CD1c-positive myeloid dendritic cell (primary cell): ENCODE measurements around the gene CMBL.
"Not testable (repeated sequence)": the region's sequence is repeated elsewhere in the genome, so short reads cannot be mapped to it uniquely, and the experiment has no call there.

Experiments
- DNase-seq: peaks from one replicate; pipeline ENCODE4 v3.0.0-alpha.2; 2016; ENCODE audit errors: extremely low spot score

CMBL gene

DNA sequence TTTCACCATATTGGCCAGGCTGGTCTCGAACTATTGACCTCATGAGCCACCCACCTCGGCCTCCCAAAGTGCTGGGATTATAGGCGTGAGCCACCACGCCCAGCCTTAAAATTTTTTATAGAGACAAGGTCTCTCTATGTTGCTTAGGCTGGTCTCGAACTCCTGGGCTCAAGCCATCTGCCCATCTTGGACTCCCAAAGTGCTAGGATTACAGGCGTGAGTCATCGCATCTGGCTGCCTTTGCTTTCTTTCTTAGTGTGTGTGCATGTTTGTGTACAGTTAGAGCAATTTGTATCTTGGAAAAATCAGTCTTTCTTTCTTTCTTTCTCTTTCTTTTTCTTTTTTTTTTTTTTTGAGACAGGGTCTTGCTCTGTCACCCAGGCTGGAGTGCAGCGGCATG, 22.3 kb downstream of the CMBL start:
- not testable (repeated sequence) for DNase-seq

DNA sequence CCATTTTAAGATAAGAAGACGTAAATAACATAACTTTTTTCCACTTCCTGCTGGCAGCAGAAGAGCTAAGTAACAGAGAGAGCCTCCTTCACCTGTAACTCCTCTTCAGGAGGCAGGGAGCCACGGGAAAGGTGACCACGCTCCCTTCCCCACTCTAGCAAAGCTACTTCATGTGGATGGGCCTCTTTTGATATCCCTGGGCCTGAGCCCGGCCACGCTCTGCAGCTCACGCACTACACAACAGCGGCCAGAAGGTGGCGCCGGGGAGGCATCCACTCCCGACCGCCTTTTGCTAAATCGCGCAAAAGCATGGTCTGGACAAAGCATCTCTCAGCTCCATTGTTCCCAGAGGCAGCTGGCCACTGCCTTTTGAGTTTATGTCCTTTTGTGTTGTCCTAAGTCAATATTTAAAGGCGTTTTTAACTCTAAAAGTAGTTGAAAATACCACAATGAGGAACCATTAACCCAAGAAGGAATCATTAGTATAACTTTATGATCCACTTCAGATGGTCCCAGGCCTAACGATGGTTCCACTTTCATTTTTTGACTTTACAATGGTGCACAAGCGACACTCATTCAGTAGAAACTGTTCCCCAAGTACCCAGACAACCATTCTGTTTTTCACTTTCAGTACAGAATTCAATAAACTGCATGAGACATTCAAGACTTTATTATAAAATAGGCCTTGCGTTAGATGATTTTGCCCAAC, 23.6 kb downstream of the CMBL start:
- DNase-seq: peak; percentile 80

DNA sequence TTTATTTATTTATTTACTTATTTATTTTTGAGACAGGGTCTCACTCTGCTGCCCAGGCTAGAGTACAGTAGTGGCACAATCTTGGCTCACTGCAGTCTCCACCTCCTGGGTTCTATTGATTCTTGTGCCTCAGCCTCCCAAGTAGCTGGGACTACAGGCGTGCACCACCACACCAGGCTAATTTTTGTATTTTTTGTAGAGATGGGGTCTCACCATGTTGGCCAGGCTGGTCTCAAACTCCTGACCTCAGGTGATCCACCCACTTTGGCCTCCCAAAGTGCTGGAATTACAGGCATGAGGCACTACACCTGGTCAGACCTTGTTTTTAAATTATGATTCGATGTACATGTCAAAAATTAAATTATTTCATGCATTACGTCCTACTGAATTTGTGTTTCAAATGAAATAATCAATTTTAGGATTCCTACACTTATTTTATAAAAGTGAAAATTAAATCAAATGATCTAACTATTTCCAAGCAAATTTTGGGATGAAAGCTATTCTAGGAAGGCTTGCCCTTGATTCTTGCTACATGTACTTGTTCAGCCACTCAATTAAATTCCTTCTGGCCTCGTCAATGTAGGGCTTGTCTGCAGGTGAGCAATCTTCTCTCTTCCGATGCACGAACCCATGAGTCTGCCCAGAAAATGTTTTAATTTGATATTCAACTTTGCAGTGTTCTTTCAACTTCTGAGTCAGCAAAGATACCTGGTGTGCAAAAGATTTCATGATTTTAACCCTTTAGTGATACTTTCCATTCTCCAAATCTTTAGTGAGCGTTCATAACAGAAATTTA, 27.6 kb downstream of the CMBL start:
- DNase-seq: no peak

DNA sequence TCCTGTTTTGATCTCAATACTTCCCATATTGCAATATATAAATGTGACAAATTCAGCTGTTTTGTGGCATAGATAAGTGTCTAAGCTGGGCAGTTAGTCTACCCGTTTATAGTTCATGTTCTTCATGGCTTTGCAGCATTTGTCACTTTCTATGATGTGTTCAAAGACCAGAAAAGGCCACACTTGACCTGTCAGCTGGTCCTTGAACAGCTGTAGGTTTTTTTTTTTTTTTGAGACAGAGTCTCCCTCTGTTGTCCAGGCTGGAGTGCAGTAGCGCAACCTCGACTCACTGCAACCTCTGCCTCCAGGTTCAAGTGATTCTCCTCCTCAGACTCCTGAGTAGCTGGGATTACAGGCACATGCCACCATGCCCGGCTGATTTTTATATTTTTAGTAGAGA, 28.4 kb downstream of the CMBL start:
- no peak for DNase-seq

DNA sequence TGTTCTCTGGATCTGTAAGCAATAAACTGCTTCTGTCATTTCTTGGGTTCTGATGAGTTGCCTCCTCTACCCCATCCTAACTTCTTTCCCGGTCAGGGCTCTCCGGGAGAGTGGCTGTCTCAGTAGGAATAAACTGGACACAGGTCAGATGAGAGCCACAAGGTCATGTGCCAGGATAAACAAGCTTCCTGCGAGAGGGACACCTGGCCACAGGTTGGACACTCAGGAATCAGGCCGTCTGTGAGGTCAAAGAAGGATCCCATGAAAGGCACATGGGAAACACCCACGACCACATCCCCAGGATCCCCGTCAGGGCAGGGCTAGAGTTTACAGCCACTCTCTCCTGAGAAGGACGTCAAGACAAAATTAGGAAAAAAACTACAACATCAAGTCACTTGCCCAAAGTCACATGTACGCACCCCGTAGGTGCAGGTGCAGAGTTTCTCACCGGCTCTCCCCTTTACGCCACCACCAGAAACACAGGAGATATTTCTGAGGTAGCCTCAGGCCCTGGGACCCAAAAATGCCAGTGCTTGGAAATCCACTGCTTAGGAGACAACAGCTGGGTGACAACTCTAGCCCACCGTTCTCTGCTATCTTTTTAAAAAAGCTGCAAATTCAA, 28.9 kb downstream of the CMBL start:
- no peak for DNase-seq

DNA sequence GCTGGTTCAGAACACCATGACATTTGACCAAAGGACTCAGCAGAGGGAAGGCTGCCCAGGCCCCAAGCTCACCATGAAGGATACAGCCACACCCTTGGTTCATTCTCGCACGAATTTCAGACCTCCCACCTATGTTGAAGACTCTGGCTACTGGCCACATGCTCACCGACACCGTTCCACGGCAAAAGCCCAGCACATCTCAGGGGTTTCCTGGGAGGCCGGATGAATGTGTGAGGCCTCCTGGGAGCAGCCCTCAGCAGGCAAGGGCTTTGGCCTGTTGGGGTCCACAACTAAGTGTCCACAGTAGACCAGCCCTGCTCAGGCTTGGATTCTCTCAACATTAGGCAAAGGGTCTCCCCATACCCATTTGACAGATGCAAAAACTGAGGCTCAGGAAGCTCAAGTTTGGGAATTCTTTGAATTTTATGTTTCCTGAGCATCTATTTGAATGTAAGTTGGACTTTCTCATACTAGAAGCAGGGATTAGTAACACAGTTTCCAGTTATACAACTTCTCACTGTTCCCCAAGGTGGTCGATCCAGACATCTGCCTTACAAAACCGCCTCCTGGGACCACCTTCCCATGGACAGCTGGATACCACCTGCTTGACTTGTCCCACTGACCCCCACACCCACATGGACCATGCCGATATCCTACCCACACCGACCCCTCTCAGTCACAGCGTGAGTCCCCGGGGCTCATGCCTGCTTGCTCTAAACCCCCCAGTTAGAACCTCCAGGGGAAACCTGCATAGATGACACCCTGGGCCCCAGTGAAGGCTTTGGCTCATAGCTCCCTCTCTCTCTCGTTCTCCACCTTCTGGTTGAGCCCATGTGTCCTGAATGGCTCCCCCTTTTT, 29.7 kb downstream of the CMBL start:
- DNase-seq: no peak

DNA sequence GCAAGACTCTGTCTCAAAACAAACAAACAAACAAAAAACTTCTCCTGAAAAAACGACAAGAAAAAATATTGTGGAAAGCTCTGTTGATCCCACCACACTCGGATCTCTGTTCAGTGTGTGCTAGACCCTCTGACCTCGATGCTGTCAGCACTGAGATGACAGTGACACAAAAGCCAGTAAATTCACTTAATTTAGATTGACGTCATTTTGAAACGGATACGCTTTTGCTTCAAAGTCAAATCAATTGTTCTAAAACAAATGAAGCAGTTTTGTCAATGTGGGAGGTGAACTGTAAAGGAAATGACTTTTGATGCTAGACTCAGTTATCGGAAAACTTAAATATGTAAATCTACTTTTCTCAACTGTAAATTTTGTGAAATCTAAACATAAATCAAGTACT, 31.0 kb downstream of the CMBL start:
- no peak for DNase-seq

DNA sequence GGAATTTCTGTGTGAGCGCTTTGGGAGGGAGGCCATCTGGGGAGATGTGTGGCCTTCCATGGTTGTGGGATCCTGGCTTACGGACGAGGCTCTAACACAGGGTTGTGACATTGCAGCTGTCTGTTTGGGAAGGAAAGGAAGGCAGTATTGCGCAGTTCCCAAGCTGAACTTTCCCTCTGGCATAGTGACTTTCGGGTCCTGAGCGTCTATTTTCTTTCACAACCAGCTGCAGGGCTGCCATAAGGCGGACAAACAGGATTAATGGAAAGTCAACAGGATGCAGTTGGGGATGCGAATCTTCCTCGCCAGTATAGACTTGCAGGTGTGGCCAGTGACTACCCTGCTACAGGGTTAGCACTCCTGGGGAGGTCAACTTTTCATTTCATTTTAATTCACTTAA, 31.7 kb downstream of the CMBL start:
- no peak for DNase-seq

DNA sequence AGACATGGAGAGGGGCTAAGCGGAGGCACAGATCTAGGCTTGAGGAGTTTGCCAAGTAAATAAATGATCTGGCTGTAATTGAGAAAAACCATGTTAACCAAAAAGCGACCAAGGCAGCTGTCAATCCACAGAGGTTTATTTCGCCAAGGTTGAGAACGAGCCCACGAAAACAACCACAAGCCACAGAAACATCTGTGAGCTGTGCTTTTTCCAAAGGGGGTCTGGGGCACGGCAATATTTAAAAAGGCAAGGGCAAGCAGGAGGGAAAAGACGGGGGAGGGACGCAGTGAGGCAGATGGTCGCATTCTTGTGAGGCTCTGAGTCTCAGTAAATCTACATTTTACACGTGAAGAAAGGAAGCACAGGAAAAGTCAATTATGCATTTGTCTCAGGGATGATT, 32.2 kb downstream of the CMBL start:
- DNase-seq: no peak

DNA sequence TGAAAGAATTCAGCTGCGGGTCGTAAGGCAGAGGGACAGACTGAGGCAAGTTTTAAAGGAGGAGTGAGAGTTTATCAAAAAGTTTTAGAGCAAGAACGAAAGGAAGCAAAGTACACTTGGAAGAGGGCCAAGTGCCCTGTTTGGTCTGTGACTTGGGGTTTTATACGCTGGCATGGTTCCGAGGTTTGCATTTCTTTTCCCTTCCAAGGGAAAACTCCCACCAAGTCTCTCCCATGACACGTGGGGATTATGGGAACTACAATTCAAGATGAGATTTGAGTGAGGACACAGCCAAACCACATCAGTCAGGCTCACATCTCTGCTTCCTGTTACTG, 34.9 kb downstream of the CMBL start:
- DNase-seq: not testable (repeated sequence)

DNA sequence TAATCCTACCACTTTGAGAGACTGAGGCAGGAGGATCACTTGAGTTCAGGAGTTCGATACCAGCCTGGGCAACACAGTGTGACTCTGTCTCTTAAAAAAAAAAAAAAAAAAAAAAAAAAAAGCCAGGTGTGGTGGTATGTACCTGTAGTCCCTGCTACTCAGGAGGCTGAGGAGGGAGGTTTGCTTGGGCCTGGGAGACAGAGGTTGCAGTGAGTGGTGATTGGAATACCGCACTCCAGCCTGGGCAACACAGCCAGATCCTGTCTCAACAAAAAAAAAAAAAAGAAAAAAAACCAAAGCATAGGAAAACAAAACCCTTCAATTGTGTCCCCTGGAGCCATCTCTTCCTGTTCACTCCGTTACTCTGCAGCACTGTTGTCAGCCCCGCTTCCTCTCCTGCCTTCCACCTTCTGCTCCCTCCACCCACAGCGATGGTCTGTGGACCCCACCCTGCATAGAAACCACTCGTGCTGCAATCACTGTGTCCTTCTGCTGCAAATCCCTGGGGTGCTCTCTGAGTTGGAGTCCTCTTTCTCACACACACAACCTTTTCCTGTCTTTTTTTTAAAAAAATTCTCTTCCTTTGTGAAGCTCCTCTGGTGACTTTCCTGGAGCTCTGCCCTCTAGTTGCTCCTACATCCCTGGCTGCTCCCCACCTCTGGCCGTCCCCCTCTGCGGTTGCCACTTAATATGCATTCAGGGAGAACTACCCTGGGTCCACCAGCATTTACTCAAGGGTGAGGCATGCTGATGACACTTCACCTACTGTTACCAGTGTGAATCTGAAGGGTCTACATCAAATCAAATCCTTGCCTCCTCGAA, 35.4 kb downstream of the CMBL start:
- DNase-seq: no peak

DNA sequence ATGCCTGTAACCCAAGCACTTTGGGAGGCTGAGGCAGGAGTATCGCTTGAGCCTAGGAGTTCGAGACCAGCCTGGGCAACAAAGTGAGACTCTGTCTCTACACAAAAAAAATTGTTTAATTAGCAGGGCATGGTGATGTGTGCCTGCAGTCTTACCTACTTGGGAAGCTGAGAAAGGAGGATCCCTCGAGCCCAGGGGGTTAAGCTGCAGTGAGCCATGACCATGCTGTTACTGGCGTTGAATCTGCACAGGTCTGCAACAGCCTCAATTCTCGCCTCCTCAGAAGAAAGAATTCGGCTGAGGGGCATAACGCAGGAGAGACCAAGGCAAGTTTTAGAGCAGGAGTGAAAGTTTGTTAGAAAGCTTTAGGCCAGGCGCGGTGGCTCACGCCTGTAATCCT, 39.6 kb downstream of the CMBL start:
- no peak for DNase-seq

DNA sequence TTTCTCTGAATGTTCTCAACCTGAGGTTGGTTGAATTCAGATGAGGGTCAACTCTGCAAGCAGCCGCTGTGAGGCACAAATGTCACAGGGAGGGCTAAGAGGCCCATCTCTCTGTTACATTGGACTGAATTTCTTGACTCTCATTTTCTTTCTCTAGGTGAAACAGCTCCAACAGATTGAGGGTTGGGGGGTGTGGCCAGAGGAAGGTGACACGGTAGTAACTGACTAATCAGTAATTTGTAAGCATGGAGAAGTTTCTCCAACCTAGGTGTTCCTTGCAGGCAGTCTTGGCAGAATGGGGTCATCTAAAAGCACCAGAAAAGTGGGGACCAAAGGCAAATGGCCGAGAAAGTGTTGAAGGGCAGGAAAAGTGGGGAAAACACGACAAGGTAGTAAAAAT, 40.9 kb downstream of the CMBL start:
- no peak for DNase-seq

DNA sequence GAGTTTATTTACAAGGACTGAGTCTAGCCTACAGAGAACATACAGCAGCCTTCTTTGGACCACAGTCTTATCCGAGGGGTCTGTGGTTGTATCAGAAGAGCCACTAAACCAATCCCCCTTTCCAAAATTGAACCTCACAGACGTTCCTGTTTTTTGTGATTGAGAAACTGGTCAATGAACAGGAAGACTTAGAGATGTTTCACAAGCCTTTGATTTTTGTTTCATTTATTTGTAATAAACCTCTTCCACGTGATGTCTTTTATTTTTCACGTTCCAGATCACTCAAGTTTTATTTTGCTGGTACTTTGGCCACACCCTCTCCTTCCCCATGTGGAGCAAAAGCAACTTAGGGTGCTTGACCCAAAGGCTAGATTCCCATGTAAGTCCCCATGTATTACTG, 41.6 kb downstream of the CMBL start:
- DNase-seq: no peak

DNA sequence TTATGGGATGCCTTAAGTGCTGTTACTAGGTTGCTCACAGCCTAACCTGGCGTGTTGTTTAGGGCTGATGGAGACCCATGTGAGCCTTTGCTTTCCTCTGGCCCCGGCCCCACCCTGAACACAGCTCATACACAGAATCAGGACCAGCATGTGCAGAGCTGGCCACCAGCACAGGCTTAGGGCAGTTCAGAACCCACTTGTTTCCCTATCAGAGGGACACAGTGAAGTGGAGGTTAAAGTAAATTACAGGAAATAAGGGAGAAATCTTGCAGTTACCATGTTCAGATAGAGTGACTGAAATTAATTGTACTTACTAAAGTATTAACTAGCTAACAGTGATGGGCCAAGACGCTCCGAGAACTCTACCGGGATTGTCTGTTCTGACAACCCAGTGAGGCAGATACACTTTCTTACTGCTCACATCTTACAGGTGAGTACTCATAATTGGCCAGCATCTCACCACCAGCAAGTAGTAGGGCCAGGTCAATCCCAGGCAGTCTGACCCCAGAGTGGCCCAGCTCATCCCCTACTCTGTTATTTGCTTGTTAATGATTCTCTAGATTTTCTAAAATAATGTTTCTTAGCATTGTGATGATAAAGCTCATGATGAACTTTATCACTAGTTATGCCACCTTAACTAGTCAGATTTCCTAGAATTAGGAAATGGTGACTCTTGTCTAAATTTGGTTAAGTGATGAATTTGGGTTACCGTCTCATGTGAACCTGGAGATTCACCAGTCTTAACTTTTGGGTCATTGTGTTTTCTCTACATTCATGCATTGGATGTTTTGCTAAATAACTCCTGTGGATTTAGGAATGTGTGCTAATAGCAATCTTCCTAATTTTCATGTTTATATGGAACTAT, 42.2 kb downstream of the CMBL start:
- no peak for DNase-seq

DNA sequence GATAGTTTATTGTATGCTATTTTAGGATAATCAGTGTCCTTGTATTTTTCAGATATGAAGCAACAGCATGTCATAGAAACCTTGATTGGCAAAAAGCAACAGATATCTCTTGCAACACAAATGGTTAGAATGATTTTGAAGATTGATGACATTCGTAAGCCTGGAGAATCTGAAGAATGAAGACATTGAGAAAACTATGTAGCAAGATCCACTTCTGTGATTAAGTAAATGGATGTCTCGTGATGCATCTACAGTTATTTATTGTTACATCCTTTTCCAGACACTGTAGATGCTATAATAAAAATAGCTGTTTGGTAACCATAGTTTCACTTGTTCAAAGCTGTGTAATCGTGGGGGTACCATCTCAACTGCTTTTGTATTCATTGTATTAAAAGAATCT, 43.1 kb downstream of the CMBL start:
- no peak for DNase-seq

DNA sequence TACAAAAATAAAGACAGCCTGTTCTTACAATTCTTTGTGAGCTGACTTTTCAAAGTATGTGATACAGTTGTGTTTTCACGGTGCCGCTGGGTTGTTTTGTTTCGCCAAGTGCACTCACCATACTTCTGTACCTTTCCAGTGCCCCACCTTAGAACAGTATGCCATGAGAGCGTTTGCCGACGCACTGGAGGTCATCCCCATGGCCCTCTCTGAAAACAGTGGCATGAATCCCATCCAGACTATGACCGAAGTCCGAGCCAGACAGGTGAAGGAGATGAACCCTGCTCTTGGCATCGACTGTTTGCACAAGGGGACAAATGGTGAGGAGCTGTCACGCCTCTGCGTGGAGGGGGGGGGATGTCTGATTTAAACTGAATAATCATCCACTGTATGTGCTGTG, 44.7 kb downstream of the CMBL start:
- no peak for DNase-seq

DNA sequence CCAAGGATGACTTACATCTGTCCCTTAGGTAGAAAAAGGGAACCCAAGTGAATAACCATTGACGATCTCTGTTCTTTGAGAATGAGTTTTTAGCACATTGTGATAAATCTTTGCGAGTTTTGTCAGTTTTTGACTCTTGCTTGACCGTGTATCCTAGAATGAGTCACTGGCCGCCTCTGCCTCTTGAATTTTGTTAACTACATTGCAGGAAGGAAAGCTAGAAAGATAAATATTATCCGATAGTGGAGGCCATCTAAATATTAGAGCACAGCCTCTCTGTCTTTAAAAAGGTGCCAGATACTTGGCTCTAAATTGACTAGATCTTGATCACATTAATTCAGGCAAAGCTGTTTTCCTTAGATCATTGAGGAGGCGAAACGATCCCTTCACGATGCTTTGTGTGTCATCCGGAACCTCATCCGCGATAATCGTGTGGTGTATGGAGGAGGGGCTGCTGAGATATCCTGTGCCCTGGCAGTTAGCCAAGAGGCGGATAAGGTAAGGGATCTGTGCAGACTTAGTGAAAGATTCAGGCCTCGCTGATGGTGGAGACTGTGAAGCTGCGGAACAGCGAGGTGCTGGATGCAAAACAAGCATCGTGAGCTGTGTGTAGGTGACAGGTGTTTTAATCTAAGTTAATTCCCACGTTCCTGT, 45.5 kb downstream of the CMBL start:
- DNase-seq: no peak

DNA sequence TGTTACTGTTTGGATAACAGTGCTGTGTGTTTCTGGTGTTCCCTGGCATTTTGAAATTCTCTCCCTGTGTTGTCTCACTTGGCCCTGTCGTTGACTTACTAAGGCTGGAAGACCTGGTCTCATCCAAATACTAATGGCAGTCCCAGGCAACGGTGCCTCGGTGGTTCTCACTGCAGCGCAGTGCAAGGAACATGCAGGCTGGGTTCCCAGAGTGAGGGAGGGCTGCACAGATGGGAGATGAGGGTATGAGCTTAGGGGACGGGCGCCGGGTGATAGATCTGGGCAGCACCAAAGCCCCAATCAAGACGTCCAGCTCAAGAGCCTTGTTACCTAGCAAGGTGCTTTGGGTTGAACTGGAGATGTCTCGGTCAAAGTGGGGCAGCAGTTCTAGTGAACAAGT, 46.6 kb downstream of the CMBL start:
- no peak for DNase-seq

DNA sequence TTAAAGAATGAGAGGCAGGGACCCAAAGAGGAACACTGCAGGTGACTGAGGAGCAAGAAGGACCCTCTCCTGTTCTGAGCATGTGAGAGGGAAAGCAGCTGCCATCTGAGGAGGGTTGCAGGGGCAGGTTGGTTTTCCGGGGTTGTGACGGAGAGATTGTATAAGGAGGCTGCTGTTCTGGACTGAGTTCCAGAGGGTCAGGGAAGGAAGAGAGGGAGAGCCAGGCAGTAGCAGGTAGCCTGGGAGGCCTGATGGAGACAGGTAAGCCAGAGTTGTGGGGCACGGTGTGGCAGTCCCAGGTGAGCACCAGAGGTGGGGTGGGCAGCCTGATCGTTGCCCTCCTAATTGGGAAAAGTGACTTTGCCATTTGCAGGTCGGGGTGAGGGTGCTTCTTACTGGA, 47.8 kb downstream of the CMBL start:
- DNase-seq: no peak
